Muscle layer of colon (tissue), 2 donors: ENCODE results near the gene KLB.
A peak's percentile ranks its signal among the peaks of the same experiment; 100 is the strongest.

Source experiments
- H3K27ac ChIP-seq: one replicate; pipeline ENCODE4 v1.7.0; 2013; ENCODE audit warnings: low read depth, mild to moderate bottlenecking, low read length, moderate library complexity
- H3K27me3 ChIP-seq, 2 donors: one replicate each; pipeline ENCODE4 v1.7.0; 2013; ENCODE audit warnings: low read length in 2 of 2, mild to moderate bottlenecking in 2 of 2; ENCODE audit not compliant: insufficient read depth in 2 of 2, control insufficient read depth in 1 of 2
- H3K36me3 ChIP-seq: one replicate; pipeline ENCODE4 v1.7.0; 2013; ENCODE audit warnings: mild to moderate bottlenecking, low read length; ENCODE audit not compliant: insufficient read depth
- H3K4me1 ChIP-seq: one replicate; pipeline ENCODE4 v1.7.0; 2013; ENCODE audit warnings: mild to moderate bottlenecking, low read length; ENCODE audit not compliant: insufficient read depth
- H3K4me3 ChIP-seq, 2 donors: one replicate each; pipeline ENCODE4 v1.7.0; 2013; ENCODE audit warnings: low read length in 2 of 2, low read depth in 1 of 2, mild to moderate bottlenecking in 1 of 2, moderate library complexity in 1 of 2
- H3K9ac ChIP-seq: one replicate; pipeline ENCODE4 v1.7.0; 2013; ENCODE audit warnings: low read length
- H3K9me3 ChIP-seq: one replicate; pipeline ENCODE4 v1.7.0; 2013; ENCODE audit warnings: mild to moderate bottlenecking, low read length
- donor health status: abdominal sarcoma.
- donor health status: Adenocarcinoma of cecum.

The KLB gene

DNA sequence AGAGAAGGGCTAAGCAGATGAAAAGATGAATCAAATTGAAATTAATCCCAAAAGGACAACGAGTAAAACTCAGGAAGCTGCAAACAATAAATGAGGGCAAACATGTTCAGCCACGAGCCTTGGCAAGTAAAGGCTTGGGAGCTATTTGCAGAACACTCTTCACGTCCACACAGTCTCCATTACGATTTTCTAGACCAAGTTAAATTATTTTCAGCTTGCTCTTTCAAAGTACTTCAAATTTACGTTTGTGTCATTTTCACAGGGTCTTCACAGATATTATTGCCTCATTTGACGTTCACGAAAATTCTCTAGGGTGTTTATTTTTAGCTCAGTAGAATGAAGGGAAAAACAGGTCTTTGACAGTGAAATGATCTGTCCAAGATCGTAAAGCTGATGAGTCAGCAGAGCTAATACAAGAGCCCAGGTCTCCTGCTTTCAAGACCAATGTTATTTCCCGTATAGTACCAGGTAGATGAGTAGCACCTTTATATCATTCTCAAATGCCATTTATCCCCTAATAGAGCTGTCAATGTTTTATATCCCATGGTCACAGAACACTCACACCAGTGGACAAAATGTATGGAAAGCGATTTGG lies 20.9 kb downstream of the KLB start:
- Histone ChIP-seq H3K4me1 (no peaks in the 10 kb centered on the region), H3K9ac (no peak overlapping the region), H3K27ac (no peak overlapping the region), H3K27me3 (no peaks in the 10 kb centered on the region), H3K36me3 (no peaks in the 10 kb centered on the region), H3K4me3 (no peak overlapping the region), H3K9me3 (no peaks in the 10 kb centered on the region)

DNA sequence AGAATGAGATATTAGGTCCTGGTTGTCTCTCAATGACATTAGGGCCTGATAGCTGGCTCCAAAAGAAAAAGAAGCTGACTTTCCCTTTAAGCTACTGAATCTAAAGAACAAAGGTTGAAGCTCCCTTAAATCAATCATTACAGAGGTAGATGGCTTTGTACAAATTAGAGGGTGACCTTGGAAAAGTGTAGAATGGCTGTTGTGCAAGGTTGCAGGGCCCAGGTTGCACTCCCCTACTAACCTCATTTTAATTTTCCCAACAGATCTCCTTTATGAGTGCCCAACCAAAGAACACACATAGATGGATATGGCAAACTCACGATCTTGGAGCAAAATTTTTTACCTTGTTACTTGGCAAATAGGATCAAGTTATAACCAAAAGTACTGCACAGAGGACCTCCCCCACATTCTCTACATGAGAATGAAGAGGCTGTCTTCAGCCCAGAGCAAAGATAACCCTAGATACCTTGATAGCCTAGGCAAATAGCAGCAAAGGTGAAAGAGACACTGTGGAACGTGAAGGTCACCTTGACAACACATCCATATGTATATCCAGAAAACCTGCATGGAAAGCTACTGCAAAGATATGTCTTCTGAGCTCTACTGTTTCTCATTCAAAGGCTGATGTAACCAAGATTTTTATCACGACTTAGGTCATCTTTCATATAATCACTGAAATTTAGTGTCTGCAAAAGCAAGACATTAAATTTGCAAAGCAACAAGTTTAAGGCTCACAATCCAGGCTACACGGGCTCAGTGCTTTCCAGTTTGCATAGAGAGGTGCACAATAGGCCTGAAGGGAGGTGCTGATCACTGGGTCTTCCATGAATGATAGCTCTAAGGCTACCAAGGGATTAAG lies 23.0 kb downstream of the KLB start:
- Histone ChIP-seq H3K4me1 (no peaks in the 10 kb centered on the region), H3K27ac (no peak overlapping the region), H3K9me3 (no peaks in the 10 kb centered on the region), H3K27me3 (no peaks in the 10 kb centered on the region), H3K9ac (no peak overlapping the region), H3K36me3 (no peaks in the 10 kb centered on the region), H3K4me3 (no peak overlapping the region)

DNA sequence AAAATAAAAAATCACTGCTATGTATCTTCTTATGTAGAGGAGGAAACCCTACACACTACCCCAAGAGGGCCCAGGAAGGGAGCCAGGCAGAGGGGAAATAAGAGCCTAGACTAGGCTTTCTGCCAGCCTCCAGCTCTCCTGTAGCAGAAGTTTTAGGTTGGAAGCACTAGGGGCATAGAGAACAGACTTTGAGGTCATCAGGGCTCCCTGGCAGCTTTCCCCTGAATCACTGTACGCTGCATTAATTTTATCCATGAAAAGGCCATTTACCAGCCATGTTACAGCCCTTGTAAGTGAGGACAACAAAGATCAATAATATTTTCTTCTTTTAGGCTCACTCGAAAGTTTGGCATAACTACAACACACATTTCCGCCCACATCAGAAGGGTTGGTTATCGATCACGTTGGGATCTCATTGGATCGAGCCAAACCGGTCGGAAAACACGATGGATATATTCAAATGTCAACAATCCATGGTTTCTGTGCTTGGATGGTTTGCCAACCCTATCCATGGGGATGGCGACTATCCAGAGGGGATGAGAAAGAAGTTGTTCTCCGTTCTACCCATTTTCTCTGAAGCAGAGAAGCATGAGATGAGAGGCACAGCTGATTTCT lies 27.3 kb downstream of the KLB start:
- Histone ChIP-seq H3K4me3 (no peak overlapping the region), H3K27me3 (no peaks in the 10 kb centered on the region), H3K4me1 (peaks cover 9% of the 10 kb centered on the region), H3K36me3 (no peaks in the 10 kb centered on the region), H3K27ac (no peak overlapping the region), H3K9me3 (no peaks in the 10 kb centered on the region), H3K9ac (no peak overlapping the region)

DNA sequence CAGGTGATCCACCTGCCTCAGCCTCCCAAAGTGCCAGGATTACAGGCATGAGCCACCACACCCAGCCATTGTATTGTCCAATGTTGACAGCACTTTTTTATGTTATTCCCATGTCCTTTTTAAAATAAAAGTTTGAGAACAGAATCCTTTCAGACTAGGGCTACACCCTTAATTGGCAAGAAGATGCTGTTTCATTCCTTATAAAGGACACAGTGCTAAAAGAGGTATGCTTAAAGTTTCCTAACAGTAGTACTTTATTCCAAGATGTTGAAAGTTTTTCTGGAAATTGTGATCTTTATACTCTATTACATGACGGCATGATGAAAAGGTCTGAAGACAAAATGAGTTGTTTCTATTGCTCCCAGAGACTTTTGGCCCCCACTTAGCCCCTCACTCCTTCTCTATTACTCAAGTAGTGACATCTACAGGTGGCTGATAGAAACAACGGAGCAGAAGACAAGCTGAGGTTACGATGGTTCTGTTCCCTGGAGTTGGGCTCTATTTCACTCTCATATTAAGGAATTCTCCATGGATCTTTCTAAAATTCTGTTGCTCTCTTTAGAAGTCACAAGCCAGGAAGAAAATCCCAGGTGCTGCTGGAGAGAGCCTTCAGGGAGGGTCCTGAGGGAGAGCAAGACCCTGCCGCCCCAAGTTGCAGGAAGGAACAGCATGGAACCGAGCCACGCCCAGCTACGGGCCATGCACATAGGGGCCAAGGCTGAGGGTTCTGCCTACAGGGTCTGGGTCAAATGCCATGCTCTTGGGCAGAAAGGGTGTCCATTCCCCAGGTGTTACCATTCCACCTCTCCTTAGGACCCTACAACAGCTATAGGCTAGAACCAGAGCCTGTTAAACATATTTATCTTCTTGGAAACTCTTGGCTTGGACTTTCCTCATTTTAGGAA lies 29.2 kb downstream of the KLB start:
- Histone ChIP-seq H3K27ac (no peak overlapping the region), H3K4me3 (no peak overlapping the region), H3K36me3 (no peaks in the 10 kb centered on the region), H3K4me1 (peaks cover 9% of the 10 kb centered on the region), H3K9ac (no peak overlapping the region), H3K27me3 (no peaks in the 10 kb centered on the region), H3K9me3 (no peaks in the 10 kb centered on the region)

DNA sequence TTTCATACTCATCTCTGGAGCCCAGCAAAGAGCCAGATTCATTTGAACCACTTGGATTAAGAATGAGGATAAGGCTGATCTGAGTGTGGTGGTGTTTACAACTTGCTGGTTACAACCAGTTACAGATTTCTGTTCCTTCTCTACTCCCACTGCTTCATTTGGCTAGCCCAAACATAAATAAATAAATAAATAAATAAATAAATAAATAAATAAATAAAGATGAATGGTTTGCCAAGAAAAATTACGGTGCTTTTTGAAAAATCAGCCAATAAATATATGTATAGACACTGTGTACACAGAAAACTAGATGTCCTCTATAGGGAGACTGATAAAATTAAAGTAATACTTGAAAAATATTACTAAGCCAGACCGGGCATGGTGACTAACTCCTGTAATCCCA lies 34.9 kb downstream of the KLB start:
- H3K9me3 ChIP-seq, result no peaks in the 10 kb centered on the region
- no peak overlapping the region for H3K4me3 ChIP-seq
- no peak overlapping the region for H3K27ac ChIP-seq
- no peaks in the 10 kb centered on the region for H3K27me3 ChIP-seq
- no peaks in the 10 kb centered on the region for H3K36me3 ChIP-seq
- peaks cover 9% of the 10 kb centered on the region for H3K4me1 ChIP-seq
- H3K9ac ChIP-seq, result no peak overlapping the region

DNA sequence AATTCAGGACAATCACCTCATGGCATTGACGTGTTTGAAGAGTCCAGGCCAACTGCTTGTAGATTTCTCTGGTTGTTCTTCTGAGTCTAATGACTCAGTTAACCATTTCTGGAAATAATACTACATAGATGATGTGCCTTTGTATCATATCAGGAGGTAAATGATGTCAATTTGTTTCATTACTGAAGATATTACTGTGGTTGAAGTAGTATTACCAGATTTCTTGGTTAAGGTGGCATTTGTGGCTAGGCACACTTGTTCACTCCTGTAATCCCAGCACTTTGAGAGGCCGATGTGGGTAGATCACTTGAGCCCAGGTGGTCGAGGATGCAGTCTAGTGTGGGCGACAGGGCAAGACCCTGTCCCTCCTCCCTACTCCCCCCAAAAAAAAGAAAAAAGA lies 36.3 kb downstream of the KLB start:
- no peaks in the 10 kb centered on the region for H3K27me3 ChIP-seq
- H3K4me3 ChIP-seq, result no peak overlapping the region
- H3K9me3 ChIP-seq, result no peaks in the 10 kb centered on the region
- no peaks in the 10 kb centered on the region for H3K4me1 ChIP-seq
- H3K36me3 ChIP-seq, result no peaks in the 10 kb centered on the region
- H3K27ac ChIP-seq, result no peak overlapping the region
- no peak overlapping the region for H3K9ac ChIP-seq

DNA sequence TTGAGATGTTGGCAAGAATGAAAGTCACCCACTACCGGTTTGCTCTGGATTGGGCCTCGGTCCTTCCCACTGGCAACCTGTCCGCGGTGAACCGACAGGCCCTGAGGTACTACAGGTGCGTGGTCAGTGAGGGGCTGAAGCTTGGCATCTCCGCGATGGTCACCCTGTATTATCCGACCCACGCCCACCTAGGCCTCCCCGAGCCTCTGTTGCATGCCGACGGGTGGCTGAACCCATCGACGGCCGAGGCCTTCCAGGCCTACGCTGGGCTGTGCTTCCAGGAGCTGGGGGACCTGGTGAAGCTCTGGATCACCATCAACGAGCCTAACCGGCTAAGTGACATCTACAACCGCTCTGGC lies 39.7 kb downstream of the KLB start:
- H3K4me3 ChIP-seq, result peak overlapping the region; percentile 0 to 66
- H3K36me3 ChIP-seq, result peaks cover 7% of the 10 kb centered on the region
- no peaks in the 10 kb centered on the region for H3K4me1 ChIP-seq
- no peak overlapping the region for H3K27ac ChIP-seq
- H3K27me3 ChIP-seq, result no peaks in the 10 kb centered on the region
- H3K9ac ChIP-seq, result no peak overlapping the region
- no peaks in the 10 kb centered on the region for H3K9me3 ChIP-seq

DNA sequence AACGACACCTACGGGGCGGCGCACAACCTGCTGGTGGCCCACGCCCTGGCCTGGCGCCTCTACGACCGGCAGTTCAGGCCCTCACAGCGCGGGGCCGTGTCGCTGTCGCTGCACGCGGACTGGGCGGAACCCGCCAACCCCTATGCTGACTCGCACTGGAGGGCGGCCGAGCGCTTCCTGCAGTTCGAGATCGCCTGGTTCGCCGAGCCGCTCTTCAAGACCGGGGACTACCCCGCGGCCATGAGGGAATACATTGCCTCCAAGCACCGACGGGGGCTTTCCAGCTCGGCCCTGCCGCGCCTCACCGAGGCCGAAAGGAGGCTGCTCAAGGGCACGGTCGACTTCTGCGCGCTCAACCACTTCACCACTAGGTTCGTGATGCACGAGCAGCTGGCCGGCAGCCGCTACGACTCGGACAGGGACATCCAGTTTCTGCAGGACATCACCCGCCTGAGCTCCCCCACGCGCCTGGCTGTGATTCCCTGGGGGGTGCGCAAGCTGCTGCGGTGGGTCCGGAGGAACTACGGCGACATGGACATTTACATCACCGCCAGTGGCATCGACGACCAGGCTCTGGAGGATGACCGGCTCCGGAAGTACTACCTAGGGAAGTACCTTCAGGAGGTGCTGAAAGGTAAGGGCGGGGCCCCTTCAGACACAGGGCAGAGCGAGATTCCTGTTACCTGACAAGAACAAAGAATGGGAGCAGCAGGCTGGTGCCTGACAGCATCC lies 40.3 kb downstream of the KLB start:
- Histone ChIP-seq H3K4me1 (no peaks in the 10 kb centered on the region), H3K27ac (no peak overlapping the region), H3K27me3 (no peaks in the 10 kb centered on the region), H3K9ac (no peak overlapping the region), H3K4me3 (peak overlapping the region; percentile 17 to 66), H3K9me3 (no peaks in the 10 kb centered on the region), H3K36me3 (peaks cover 13% of the 10 kb centered on the region)

DNA sequence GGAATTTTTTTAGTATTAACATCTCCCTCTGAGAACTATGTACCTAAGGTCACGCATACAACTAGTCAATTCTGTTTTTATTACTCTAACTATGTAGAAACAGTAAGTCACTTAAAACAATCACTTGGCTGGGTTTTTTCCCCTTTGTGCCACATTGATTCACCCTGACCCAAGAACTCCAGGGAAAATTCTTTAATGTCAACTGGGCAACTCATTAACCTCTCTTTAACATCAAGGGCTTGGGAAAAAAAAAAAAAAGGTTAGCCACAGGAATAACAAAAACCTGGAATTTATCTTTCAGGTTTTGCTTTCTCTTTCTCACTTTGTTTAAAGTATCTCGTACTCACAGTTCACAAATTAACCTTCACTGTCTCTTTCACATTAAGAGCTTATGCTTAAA lies 43.9 kb downstream of the KLB start:
- Histone ChIP-seq H3K4me1 (no peaks in the 10 kb centered on the region), H3K9ac (no peak overlapping the region), H3K27ac (no peak overlapping the region)

DNA sequence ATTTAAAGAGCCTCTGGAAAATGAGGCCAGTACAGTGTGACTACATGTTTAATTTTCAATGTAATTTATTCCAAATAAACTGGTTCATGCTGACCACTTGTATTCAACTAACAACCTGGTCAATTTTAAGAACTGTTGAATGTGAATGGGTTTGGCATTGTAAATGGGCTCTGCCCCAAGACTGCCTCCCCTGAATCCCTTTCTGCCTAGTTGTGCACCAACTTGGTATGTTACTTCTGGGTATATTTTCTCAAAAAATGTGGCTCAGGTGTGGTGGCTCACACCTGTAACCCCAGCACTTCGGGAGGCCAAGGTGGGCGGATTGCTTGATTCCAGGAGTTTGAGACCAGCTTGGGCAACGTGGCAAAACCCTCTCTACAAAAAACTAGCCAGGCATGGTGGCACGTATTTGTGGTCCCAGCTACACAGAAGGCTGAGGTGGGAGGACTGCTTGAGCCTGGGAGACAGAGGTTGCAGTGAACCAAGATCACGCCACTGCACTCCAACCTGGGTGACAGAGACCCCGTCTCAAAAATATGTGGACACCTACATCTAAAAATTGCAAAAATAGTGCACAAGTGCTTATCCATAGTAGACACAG lies 44.8 kb downstream of the KLB start:
- Histone ChIP-seq H3K9me3 (no peaks in the 10 kb centered on the region), H3K36me3 (peaks cover 46% of the 10 kb centered on the region), H3K9ac (no peak overlapping the region), H3K4me1 (peaks cover under 1% of the 10 kb centered on the region), H3K27ac (no peak overlapping the region), H3K27me3 (no peaks in the 10 kb centered on the region), H3K4me3 (no peak overlapping the region)

More for the DNA sequence above, 43.9 kb downstream of the KLB start:
- no peak overlapping the region for H3K4me3 ChIP-seq
- H3K27me3 ChIP-seq, result no peaks in the 10 kb centered on the region
- H3K36me3 ChIP-seq, result peaks cover 39% of the 10 kb centered on the region
- no peaks in the 10 kb centered on the region for H3K9me3 ChIP-seq
